ENCODE measurements around the gene RBX1.

Gene RBX1

DNA sequence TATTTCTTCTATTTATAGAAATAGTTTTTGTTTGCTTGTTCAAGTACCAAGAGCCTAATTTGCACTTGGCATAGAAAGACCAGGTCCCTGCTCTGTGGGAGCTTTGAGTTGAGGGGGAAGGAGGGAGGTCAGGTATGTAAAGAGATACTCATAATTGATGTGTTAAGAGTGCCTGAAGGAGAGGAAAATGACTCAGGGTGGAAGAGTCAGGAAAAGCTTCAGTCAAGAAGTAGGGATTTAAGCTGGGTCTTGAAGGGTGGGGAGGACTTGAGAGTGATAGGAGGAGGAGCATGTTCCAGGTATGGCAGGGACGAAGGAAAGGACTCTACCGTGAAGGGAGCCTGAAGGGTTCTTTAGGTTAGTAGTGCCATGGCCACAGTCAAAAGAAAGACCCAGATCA lies 9.0 kb downstream of the RBX1 start:
- peaks cover 66% of the 10 kb centered on the region for H3K36me3 ChIP-seq
- H3K27me3 ChIP-seq (ENCODE audit: insufficient read depth, low read depth, severe bottlenecking), result no peaks in the 10 kb centered on the region
- H3K4me3 ChIP-seq (ENCODE audit: low read depth, low read length), result no peak overlapping the region
- DNase-seq, result no peak
- H3K27ac ChIP-seq, result no peak overlapping the region
- TF ChIP-seq, protein P1, sequence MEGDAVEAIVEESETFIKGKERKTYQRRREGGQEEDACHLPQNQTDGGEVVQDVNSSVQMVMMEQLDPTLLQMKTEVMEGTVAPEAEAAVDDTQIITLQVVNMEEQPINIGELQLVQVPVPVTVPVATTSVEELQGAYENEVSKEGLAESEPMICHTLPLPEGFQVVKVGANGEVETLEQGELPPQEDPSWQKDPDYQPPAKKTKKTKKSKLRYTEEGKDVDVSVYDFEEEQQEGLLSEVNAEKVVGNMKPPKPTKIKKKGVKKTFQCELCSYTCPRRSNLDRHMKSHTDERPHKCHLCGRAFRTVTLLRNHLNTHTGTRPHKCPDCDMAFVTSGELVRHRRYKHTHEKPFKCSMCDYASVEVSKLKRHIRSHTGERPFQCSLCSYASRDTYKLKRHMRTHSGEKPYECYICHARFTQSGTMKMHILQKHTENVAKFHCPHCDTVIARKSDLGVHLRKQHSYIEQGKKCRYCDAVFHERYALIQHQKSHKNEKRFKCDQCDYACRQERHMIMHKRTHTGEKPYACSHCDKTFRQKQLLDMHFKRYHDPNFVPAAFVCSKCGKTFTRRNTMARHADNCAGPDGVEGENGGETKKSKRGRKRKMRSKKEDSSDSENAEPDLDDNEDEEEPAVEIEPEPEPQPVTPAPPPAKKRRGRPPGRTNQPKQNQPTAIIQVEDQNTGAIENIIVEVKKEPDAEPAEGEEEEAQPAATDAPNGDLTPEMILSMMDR (IDR thresholded peaks at IDR 0.05; ENCODE audit: low read depth, low read length), result no peak
- H3K9me3 ChIP-seq (ENCODE audit: severe bottlenecking), result no peaks in the 10 kb centered on the region

DNA sequence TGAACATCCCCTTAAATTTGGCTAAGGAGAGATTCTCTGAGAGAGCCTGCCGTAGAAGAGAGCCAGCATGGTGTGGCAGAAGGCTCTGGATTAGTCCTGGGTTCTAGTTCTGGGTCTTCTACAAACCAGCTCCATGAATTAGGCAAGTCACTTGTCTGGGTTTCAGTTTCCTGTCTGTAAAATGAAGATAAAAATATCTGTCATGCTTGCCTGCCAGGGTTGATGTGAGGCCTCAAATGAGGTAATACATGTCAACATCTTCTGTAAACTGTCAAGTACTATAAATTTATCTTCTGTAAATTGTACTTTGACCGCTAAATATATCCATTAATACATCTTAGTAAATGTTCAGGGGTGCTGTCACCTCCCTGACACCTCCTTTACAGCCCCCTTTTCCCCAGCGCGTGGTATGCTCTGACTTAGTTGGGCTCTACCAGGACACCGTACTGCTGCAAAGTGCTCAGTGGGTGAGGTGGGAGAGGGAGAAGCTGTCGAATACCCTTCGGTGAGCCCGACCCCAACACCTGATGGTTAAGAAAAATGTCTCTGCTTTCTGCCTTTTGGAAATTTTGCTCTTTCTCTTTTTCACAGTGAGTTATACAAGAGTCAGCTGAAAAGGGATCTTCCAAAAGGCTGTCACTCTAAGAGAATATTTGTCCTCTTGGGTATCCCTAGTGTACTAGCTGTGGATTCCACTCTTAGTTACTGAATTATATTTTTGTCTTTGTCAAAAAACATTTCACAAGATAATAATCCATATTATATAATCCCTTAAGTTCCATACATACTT lies 15.0 kb downstream of the RBX1 start:
- Histone ChIP-seq H3K27ac (no peak overlapping the region), H3K27me3 (ENCODE audit: insufficient read depth, low read depth, severe bottlenecking) (no peaks in the 10 kb centered on the region), H3K9me3 (ENCODE audit: severe bottlenecking) (no peaks in the 10 kb centered on the region), H3K36me3 (peaks cover 75% of the 10 kb centered on the region), H3K4me3 (ENCODE audit: low read depth, low read length) (no peak overlapping the region)
- TF ChIP-seq, protein P1 (IDR thresholded peaks at IDR 0.05; ENCODE audit: low read depth, low read length), result no peak
- DNase-seq, result no peak

DNA sequence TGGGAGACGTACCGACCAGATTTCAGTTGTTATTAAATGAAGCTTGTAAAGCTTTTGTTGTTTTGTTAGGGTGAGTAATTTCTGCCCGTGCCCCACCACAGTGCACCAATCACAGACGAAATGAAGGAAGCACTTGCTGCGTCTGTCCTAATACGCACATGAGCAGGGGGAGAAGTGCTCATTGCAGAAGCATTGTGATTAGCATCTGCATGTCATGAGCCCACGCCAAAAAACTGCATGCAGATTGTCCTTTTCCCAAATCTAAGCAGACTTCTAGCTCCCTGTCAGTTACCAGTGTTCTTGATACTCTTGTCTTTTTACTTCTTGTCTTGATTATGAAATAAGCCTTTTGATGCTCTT lies 15.5 kb downstream of the RBX1 start:
- Histone ChIP-seq H3K9me3 (ENCODE audit: severe bottlenecking) (no peaks in the 10 kb centered on the region), H3K27ac (no peak overlapping the region), H3K4me3 (ENCODE audit: low read depth, low read length) (no peak overlapping the region), H3K27me3 (ENCODE audit: insufficient read depth, low read depth, severe bottlenecking) (no peaks in the 10 kb centered on the region), H3K36me3 (peaks cover 72% of the 10 kb centered on the region)
- TF ChIP-seq, protein P1 (IDR thresholded peaks at IDR 0.05; ENCODE audit: low read depth, low read length), result no peak
- DNase-seq, result no peak

DNA sequence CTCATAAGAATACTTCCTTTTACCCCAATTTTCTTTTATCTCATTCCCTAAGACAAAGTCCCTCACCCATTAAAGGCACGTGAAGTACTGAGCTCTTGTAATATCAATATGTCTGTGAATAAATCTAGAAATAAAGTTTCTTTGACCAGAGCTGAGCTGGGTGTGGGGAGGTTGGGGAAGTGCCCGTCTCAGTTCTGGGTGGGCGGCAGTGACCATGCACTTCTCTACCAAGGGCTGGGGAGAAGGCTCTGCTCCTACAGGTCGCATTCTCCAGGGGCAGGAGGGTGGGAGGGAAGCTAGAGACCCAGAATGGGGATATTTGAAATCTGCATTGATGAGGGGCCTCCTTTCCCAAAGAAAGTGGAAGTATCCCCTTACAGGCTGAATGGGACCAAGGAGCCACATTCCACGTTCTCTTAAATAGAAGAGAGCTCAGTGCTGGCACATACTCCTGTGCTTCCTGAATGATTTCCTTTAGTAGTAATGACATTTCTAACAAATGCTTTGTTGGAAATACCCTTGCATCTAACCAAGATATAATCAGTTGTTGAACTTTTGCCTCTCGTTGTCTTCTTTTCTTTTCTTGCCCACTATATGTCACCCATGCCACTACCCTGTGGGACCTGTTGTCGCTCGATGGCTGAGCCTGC lies 16.1 kb downstream of the RBX1 start:
- Histone ChIP-seq H3K27ac (no peak overlapping the region), H3K4me3 (ENCODE audit: low read depth, low read length) (no peak overlapping the region), H3K36me3 (peaks cover 67% of the 10 kb centered on the region), H3K27me3 (ENCODE audit: insufficient read depth, low read depth, severe bottlenecking) (no peaks in the 10 kb centered on the region), H3K9me3 (ENCODE audit: severe bottlenecking) (no peaks in the 10 kb centered on the region)
- TF ChIP-seq, protein P1 (IDR thresholded peaks at IDR 0.05; ENCODE audit: low read depth, low read length), result no peak
- no peak for DNase-seq

DNA sequence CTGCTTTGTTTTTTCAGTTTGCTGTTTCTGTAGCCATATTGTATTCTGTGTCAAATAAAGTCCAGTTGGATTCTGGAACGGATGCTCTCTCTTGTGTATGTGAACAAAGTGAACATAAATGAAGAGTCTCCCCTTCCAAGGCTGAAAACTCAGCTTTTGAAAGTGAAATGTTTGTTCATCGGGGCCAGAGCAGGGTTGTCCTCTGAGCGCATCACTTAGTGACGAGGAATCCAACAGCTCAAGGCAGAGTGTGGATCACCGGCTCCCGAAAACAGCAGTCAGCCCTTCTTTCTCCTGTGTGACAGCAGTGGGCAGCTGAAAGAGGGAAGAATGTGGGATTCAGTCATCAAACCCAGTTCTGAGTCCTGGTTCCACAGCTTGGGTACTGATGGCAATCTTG lies 21.4 kb downstream of the RBX1 start:
- Histone ChIP-seq H3K36me3 (peaks cover 26% of the 10 kb centered on the region), H3K4me3 (ENCODE audit: low read depth, low read length) (no peak overlapping the region), H3K27me3 (ENCODE audit: insufficient read depth, low read depth, severe bottlenecking) (no peaks in the 10 kb centered on the region), H3K27ac (no peak overlapping the region), H3K9me3 (ENCODE audit: severe bottlenecking) (no peaks in the 10 kb centered on the region)
- TF ChIP-seq, protein P1 (IDR thresholded peaks at IDR 0.05; ENCODE audit: low read depth, low read length), result no peak
- DNase-seq, result no peak
